GM06990 (cell line): ENCODE data around the gene WNT11.

ENCODE experiments used
- DNase-seq: peaks from one replicate; pipeline ENCODE4 v3.0.0-alpha.2; 2011; ENCODE audit not compliant: insufficient read length; ENCODE audit errors: extremely low read depth
- H3K27me3 ChIP-seq: replicated peaks from 2 replicates; pipeline ENCODE4 v1.6.0; 2011; ENCODE audit warnings: low read length; ENCODE audit not compliant: control insufficient read depth, insufficient read depth
- H3K36me3 ChIP-seq: 2 replicates; pipeline ENCODE4 v1.5.1; 2011; ENCODE audit warnings: low read length; ENCODE audit not compliant: control insufficient read depth, insufficient read depth
- H3K4me3 ChIP-seq: replicated peaks from 2 replicates; pipeline ENCODE4 v1.5.1; 2011; ENCODE audit warnings: low read depth, mild to moderate bottlenecking, control low read depth, low read length
- TF ChIP-seq, protein P1 (sequence below): IDR thresholded peaks from 2 replicates; pipeline ENCODE4 v1.5.1; 2011; ENCODE audit warnings: low read length, control low read depth, mild to moderate bottlenecking, inconsistent platforms; ENCODE audit not compliant: insufficient read depth, poor library complexity, severe bottlenecking

Gene WNT11

DNA sequence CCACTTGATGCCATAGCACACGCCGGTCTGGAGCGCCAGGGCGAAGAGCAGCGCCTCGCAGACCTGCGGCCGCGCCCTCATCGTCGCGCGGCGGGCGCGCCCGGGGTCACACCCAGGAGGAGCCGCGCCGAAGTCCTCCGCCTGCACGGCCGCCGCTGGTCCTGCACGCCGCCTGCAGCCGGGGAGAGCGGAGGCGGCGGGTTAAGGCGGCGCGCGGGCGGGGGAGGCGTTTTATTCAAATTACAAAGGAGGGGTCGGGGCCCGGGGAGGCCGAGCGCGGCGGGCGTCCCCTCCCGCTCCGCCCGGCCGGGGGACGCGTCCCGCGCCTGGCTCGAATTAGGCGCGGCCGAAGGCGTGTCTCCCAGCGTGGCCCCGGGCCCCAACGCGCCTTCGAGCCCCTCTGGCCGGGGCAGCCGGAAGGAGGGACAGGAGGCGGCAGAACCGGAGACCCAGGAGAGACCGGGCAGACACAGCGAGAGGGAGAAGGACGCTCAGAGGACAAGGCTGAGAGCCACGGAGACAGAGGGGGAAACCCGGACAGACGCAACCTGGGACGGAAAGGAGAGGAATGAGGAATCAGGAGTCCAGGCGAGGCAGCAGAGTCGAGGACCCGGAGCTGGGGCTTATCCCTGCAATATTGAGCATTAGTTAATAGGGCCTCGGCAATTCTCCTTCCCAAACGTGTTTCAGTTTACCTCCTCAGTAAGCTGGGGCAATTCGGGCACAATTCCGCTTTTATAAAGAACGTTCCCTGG, at the start of gene WNT11:
Gene WNT11, minus strand, starts transcription at position 176 of the 755 bp plus-strand sequence. Its CDS starts 95 bp downstream, at position 81.
- Histone ChIP-seq H3K36me3 (no peaks in the 10 kb centered on the region), H3K4me3 (peak within 1 kb of the TSS; percentile 16), H3K27me3 (peaks cover 11% of the 10 kb centered on the region)
- DNase-seq, result peak; percentile 48
- TF ChIP-seq, protein P1, sequence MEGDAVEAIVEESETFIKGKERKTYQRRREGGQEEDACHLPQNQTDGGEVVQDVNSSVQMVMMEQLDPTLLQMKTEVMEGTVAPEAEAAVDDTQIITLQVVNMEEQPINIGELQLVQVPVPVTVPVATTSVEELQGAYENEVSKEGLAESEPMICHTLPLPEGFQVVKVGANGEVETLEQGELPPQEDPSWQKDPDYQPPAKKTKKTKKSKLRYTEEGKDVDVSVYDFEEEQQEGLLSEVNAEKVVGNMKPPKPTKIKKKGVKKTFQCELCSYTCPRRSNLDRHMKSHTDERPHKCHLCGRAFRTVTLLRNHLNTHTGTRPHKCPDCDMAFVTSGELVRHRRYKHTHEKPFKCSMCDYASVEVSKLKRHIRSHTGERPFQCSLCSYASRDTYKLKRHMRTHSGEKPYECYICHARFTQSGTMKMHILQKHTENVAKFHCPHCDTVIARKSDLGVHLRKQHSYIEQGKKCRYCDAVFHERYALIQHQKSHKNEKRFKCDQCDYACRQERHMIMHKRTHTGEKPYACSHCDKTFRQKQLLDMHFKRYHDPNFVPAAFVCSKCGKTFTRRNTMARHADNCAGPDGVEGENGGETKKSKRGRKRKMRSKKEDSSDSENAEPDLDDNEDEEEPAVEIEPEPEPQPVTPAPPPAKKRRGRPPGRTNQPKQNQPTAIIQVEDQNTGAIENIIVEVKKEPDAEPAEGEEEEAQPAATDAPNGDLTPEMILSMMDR, result no peak

DNA sequence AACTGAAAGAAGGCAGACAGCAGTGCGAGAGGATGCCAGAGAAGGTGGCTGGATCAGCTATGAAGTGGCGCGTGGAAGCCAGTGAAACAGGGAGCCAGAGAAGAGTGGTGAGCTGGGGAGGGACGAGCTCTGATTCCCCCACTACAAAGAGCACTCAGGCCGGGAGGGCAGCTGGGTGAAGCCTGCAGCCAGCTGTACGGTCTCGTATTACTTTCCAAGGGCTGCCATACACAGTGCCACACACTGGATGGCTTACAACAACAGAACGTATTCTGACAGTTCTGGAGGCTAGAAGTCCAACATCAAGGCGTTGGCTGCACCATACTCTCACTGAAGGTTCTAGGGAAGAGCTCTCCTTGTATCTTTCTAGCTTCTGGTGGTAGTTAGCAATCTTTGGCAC, 47.1 kb upstream of the WNT11 start:
- H3K27me3 ChIP-seq, result peaks cover 3% of the 10 kb centered on the region
- no peaks in the 10 kb centered on the region for H3K36me3 ChIP-seq
- DNase-seq, result no peak
- TF ChIP-seq, protein P1, result no peak
- no peak overlapping the region for H3K4me3 ChIP-seq

DNA sequence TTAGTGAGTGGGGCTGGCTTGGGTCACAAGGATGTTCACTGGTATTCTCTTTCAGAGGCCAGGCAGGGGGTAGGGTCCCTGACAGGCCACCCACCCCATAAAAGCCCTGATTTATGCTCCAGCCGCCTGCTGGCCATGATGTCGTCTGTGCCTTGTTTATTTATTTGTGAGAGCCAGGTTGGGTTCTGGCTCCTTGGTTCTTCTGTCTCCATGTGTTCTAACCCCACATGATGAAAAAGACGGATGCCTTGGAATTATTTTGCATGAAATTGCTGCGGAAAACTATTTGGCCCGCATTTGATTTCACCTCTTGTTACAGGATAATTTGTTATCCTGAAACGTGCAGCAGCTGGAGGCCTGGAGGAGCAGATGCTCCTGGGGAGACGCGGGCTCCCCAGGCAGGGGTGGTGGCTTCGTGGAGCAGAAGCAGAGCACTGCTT, 46.3 kb upstream of the WNT11 start:
- no peak overlapping the region for H3K4me3 ChIP-seq
- TF ChIP-seq, protein P1, result no peak

DNA sequence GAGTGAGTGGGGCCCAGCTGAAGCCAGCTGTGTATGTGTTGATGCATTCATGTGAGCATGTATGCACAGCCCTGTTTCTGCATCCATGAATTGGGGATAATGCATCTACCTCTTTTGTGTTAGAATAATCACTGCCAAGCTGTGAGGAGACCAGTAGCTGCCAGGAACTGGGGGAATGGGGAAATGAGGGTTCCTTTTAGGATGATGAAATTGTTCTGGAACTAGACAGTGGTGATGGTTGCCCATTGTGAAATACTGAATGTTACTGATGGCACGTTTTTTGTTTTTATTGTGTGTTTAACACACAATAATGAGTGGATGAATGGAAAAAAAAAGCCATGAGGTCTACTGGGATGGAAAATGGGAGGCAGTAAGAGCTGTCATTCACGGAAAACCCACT, 45.3 kb upstream of the WNT11 start:
- DNase-seq, result no peak
- H3K36me3 ChIP-seq, result no peaks in the 10 kb centered on the region
- H3K4me3 ChIP-seq, result no peak overlapping the region
- peaks cover 3% of the 10 kb centered on the region; the same call in 1 of the 2 replicates for H3K27me3 ChIP-seq
- TF ChIP-seq, protein P1, result no peak

More for the DNA sequence above, 46.3 kb upstream of the WNT11 start:
- DNase-seq, result no peak
- Histone ChIP-seq H3K36me3 (no peaks in the 10 kb centered on the region), H3K27me3 (peaks cover 3% of the 10 kb centered on the region; the same call in 1 of the 2 replicates)

DNA sequence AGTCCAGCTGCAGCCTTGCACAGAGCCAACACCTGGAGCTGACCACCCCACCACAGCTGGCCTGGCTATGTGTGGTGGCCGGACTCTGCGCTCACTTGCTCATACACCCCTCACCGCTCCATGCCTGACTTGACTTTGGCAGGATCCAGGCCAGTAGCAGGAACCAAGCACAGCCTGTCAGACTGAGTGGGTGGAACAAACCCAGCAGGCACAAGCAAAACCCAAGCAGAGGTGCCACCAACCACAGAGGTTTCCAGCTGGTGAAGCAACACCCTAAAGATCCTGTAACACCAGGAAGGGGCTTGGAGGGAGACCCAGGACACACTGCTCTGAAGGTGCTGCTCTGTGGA, 44.9 kb upstream of the WNT11 start:
- Histone ChIP-seq H3K36me3 (no peaks in the 10 kb centered on the region), H3K27me3 (peaks cover 3% of the 10 kb centered on the region; the same call in 1 of the 2 replicates)
- TF ChIP-seq, protein P1, result no peak

More for the DNA sequence above, 44.9 kb upstream of the WNT11 start:
- DNase-seq, result no peak
- H3K4me3 ChIP-seq, result no peak overlapping the region
